22Rv1 (cell line): ENCODE measurements around the gene CALCA.

Experiments used
- CTCF ChIP-seq: fragments of 450-650 bp; IDR thresholded peaks from 2 replicates; pipeline ENCODE4 v1.5.1; 2017; ENCODE audit warnings: mild to moderate bottlenecking
- ZFX ChIP-seq: fragments of 450-650 bp; IDR thresholded peaks from 2 replicates; pipeline ENCODE4 v1.6.1; 2017; ENCODE audit warnings: antibody characterized with exemption, borderline replicate concordance

DNA sequence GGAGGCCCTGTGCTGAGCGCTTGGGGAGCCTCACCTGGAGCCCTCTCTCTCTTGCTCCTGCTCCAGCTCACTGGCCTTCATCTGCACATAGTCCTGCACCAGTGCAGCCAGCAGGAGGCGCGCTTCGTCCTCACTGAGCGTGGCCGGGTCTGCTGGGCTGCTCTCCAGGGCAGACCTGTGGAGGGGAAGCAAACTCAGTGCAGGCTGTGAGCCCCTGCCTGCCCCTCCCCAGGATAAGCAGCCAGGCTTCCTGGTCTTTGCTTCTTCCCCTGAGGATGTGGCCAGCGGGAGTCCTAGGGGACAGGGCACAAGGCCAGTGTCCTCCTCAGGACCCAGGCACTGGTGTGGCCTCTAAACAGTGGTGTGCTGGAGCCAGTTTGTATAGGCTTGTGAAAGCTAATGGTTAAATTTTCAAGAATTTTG lies 2.2 kb downstream of the CALCA start:
- peak; percentile 92 for TF ChIP-seq CTCF
- TF ChIP-seq ZFX = no peak
